ENCODE data around the gene MAP1LC3A.

MAP1LC3A gene

DNA sequence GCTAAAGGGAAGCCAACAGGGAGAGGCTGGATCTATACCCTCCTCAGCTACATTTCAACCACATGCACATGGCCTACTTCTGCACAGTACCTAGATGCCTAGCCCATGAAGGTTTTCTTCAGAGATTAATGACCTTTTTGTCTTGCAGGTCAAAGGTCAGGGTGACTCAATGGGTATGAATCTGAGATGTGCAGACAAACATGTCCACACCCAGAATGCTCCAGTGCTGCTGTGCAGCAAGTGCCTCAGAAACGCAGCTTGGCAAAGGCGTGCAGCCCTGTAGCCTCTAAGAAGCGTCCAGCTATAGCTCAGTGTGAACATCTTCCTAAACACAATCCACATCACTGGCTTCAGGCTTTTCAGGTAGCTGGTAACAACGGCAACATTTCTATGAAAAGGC lies 24.4 kb downstream of the MAP1LC3A start:
- no peak for ATAC-seq (ENCODE audit: insufficient read depth, low read depth)
- H3K4me2 ChIP-seq (ENCODE audit: insufficient read depth, low read length) = no peak overlapping the region
- H3K9ac ChIP-seq (ENCODE audit: low read depth, low read length) = no peak overlapping the region
- H3K9me3 ChIP-seq (ENCODE audit: insufficient read depth, low read length, severe bottlenecking) = no peaks in the 10 kb centered on the region
- DNase-seq = no peak
- peaks cover 91% of the 10 kb centered on the region for H3K36me3 ChIP-seq (ENCODE audit: insufficient read depth, low read length)
- TF ChIP-seq EZH2 (IDR thresholded peaks at IDR 0.05; ENCODE audit: borderline replicate concordance, low read depth, low read length, severe bottlenecking) = no peak
- TF ChIP-seq, protein P1, sequence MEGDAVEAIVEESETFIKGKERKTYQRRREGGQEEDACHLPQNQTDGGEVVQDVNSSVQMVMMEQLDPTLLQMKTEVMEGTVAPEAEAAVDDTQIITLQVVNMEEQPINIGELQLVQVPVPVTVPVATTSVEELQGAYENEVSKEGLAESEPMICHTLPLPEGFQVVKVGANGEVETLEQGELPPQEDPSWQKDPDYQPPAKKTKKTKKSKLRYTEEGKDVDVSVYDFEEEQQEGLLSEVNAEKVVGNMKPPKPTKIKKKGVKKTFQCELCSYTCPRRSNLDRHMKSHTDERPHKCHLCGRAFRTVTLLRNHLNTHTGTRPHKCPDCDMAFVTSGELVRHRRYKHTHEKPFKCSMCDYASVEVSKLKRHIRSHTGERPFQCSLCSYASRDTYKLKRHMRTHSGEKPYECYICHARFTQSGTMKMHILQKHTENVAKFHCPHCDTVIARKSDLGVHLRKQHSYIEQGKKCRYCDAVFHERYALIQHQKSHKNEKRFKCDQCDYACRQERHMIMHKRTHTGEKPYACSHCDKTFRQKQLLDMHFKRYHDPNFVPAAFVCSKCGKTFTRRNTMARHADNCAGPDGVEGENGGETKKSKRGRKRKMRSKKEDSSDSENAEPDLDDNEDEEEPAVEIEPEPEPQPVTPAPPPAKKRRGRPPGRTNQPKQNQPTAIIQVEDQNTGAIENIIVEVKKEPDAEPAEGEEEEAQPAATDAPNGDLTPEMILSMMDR (IDR thresholded peaks at IDR 0.05; ENCODE audit: borderline replicate concordance, extremely low read depth, low read length, poor library complexity, severe bottlenecking) = no peak
- no peaks in the 10 kb centered on the region for H4K20me1 ChIP-seq (ENCODE audit: insufficient read depth, low read length)
- no peaks in the 10 kb centered on the region for H3K79me2 ChIP-seq (ENCODE audit: insufficient read depth, low read length)
- H3K27ac ChIP-seq (ENCODE audit: low read length) = no peak overlapping the region
- no peak overlapping the region for H2AFZ ChIP-seq (ENCODE audit: low read depth, low read length)
- H3K4me1 ChIP-seq (ENCODE audit: insufficient read depth, low read length) = no peaks in the 10 kb centered on the region
- no peak overlapping the region for H3K4me3 ChIP-seq (ENCODE audit: low read depth in 1 of 2, low read length in 2 of 2)
- no peaks in the 10 kb centered on the region for H3K27me3 ChIP-seq (ENCODE audit: insufficient read depth, low read length, poor library complexity)

DNA sequence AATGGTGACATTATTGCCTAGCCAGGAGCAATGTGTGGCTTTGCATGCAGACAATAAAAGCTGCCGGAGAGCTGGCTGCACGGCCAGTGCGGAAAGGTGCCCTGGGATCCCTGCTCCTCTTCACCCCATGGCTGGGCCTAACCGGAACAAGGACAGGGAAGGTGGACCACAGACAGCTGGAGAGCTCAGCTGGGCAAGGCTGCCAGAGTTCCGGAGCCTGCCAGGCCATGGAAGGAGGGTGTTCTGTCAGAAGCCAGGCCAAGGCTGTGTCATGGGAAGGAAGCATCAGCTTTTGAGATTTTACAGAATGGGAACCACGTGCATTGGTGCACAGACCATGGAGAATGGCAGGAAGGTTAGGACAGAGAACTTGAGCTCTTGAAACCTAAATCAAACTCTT lies 25.0 kb downstream of the MAP1LC3A start:
- Histone ChIP-seq H3K4me2 (ENCODE audit: insufficient read depth, low read length) (no peak overlapping the region), H3K9me3 (ENCODE audit: insufficient read depth, low read length, severe bottlenecking) (no peaks in the 10 kb centered on the region), H3K4me3 (ENCODE audit: low read depth in 1 of 2, low read length in 2 of 2) (no peak overlapping the region), H3K27me3 (ENCODE audit: insufficient read depth, low read length, poor library complexity) (no peaks in the 10 kb centered on the region), H3K79me2 (ENCODE audit: insufficient read depth, low read length) (no peaks in the 10 kb centered on the region), H4K20me1 (ENCODE audit: insufficient read depth, low read length) (no peaks in the 10 kb centered on the region), H3K36me3 (ENCODE audit: insufficient read depth, low read length) (peaks cover 92% of the 10 kb centered on the region), H3K27ac (ENCODE audit: low read length) (no peak overlapping the region), H3K4me1 (ENCODE audit: insufficient read depth, low read length) (no peaks in the 10 kb centered on the region), H2AFZ (ENCODE audit: low read depth, low read length) (no peak overlapping the region), H3K9ac (ENCODE audit: low read depth, low read length) (no peak overlapping the region)
- ATAC-seq (ENCODE audit: insufficient read depth, low read depth) = no peak
- no peak for DNase-seq
- TF ChIP-seq, protein P1 (IDR thresholded peaks at IDR 0.05; ENCODE audit: borderline replicate concordance, extremely low read depth, low read length, poor library complexity, severe bottlenecking) = no peak
- no peak for TF ChIP-seq EZH2 (IDR thresholded peaks at IDR 0.05; ENCODE audit: borderline replicate concordance, low read depth, low read length, severe bottlenecking)

DNA sequence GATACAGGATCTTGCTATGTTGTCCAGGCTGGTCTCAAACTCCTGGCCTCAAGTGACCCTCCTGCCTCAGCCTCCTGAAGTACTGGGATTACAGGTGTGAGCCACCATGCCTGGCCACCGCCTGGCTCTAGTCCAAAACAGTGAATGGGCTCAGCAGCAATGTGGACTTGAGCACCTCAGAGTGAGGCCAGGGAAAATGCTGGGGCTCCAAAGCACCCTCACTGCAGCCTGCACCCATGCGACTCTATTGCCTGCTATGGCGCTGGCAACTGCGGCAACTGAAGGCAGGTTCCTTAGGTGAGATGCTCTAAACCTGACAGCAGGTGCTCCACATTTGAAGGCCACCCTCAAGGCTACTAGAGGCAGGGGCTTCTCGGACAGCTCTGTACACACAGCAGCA lies 26.5 kb downstream of the MAP1LC3A start:
- no peak overlapping the region for H3K27ac ChIP-seq (ENCODE audit: low read length)
- H3K27me3 ChIP-seq (ENCODE audit: insufficient read depth, low read length, poor library complexity) = no peaks in the 10 kb centered on the region
- ATAC-seq (ENCODE audit: insufficient read depth, low read depth) (no peak), DNase-seq (no peak)
- H3K4me2 ChIP-seq (ENCODE audit: insufficient read depth, low read length) = no peak overlapping the region
- H3K9ac ChIP-seq (ENCODE audit: low read depth, low read length) = no peak overlapping the region
- H2AFZ ChIP-seq (ENCODE audit: low read depth, low read length) = no peak overlapping the region
- peaks cover 80% of the 10 kb centered on the region for H3K36me3 ChIP-seq (ENCODE audit: insufficient read depth, low read length)
- H3K9me3 ChIP-seq (ENCODE audit: insufficient read depth, low read length, severe bottlenecking) = no peaks in the 10 kb centered on the region
- no peak overlapping the region for H3K4me3 ChIP-seq (ENCODE audit: low read depth in 1 of 2, low read length in 2 of 2)
- H4K20me1 ChIP-seq (ENCODE audit: insufficient read depth, low read length) = no peaks in the 10 kb centered on the region
- no peaks in the 10 kb centered on the region for H3K79me2 ChIP-seq (ENCODE audit: insufficient read depth, low read length)
- TF ChIP-seq, protein P1 (IDR thresholded peaks at IDR 0.05; ENCODE audit: borderline replicate concordance, extremely low read depth, low read length, poor library complexity, severe bottlenecking) = no peak
- no peak for TF ChIP-seq EZH2 (IDR thresholded peaks at IDR 0.05; ENCODE audit: borderline replicate concordance, low read depth, low read length, severe bottlenecking)
- no peaks in the 10 kb centered on the region for H3K4me1 ChIP-seq (ENCODE audit: insufficient read depth, low read length)
